Airway epithelial cell (primary cell): ENCODE results near the gene BMPR1A. TPM values are rescaled to one million over a fixed set of nuclear protein-coding genes. Genes with fewer than 3 reads are reported as not detected.

Experiments
- total RNA-seq: library from RNA; depleted of rRNA; stranded (reverse); fragments of >200 nt; gene quantifications from 2 replicates; pipeline ENCODE4 v1.2.3, GENCODE V29; 2015

The BMPR1A gene
- 19.2 and 29.3 TPM in 2 replicates for total RNA-seq

DNA sequence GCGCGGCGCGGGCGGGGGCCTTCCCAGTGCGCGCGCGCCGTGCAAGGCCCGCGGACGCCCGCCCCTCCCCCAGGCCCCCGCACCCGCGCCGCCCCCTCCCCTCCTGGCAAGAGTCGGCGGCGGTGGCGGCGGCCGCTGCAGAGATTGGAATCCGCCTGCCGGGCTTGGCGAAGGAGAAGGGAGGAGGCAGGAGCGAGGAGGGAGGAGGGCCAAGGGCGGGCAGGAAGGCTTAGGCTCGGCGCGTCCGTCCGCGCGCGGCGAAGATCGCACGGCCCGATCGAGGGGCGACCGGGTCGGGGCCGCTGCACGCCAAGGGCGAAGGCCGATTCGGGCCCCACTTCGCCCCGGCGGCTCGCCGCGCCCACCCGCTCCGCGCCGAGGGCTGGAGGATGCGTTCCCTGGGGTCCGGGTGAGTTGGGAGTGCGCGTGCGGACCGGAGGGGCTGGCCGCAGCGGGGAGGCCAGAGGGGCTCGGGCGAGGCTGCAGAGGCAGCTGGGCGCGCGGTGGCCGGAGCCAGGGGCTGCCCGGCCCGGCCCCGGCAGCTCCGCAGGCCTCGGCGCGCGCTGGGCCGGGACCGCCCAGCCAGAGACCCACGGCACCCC is at the start of gene BMPR1A:
Gene BMPR1A, plus strand, starts transcription at position 109 of the 602 bp plus-strand sequence. CDS start 119,400 bp downstream, outside the sequence.

DNA sequence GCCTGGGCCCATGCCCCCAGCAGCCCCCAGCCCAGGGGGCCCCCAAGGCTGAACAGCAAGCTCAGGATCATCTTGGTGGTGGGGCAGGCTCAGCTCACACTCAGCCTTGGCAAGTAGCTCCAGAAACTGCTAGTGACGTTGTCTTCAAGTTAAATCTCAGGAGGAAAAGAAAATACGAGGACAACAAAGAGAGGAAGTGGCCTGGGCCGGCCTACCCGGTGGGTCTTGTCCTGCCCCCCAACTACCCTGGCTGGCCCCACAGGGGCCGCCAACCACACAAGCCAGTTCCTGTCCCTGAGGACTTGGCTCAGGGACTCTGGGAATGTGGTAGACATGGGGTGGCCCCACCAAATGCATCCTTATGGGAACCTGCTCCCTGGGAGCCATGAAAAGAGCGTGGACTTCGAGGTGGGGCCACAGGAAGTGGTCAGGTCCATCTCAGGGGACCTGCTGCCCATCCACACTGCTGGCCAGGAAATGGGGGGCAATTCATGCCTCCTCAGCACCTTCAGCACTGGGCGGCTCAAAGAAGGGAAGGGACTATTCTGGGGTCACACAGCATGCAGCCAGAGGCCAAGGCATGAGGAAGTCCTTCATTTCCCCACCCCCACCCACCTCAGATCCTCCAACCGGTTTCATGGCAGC is 201.2 kb downstream of the BMPR1A start, which contains the start of gene MMRN2:
Gene MMRN2, minus strand, starts transcription at position 145 of the 645 bp plus-strand sequence. Its CDS starts 74 bp downstream, at position 71.

DNA sequence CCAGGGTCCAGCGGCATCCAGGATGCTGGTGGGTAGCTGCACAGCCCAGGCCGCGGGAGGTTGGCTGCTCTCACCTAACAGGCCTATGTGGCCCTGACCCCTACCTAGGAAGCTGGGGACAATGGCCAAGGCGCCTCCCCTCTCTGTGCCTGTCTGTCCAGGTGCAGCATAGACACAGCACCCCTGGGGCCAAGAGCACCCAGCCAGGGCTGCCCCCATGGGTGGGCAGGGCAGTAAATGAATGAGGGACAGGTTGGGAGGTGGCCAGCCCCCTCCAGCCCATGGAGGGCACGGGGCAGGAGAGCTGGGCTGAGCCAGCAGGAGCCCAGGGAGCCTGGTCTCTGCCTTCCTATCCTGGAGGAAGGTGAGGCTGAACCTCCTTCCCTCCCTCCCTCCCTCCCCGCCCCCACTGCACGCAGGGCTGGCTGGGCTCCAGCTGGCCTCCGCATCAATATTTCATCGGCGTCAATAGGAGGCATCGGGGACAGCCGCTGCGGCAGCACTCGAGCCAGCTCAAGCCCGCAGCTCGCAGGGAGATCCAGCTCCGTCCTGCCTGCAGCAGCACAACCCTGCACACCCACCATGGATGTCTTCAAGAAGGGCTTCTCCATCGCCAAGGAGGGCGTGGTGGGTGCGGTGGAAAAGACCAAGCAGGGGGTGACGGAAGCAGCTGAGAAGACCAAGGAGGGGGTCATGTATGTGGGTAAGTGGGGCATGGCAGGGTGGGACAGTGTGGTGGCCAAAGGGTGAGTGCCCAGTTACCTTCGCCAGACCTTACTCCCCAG is 201.9 kb downstream of the BMPR1A start, which contains the start of gene SNCG:
Gene SNCG, plus strand, starts transcription at position 484 of the 785 bp plus-strand sequence. Its CDS starts 99 bp downstream, at position 583.

DNA sequence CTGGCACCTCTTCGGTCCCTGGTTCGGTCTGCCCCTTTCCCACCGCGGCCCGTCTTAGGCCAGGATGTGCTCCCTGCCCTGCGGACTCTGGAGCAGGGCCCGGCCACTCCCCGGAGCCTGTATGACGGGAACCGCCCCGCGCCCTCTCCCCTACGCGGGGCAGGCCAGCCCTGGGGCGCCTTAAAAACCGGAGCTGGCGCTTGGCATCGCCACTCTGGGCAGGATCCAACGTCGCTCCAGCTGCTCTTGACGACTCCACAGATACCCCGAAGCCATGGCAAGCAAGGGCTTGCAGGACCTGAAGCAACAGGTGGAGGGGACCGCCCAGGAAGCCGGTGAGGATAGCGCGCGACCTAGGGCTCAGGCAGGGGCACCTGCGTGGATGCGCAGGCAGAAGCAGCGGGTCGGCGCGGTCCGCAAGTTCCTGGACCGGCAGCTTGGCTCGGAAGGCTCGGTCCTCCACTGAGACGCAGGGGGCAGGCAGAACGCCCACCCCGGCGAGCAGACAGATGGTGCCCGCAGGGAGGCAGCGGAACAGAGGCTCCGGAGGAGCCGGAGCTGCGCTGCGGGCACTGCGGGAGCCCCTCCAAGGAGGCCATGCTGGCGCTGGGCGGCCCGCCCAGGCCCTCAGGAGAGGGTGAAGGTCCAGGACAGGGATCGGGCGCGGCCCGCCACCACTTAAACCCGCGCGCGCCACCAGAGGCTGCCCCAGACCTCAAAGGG is 212.0 kb downstream of the BMPR1A start, which contains the start of gene ADIRF:
Gene ADIRF, plus strand, starts transcription at position 212 of the 723 bp plus-strand sequence. Its CDS starts 63 bp downstream, at position 275.

Other genes with a start within 250 kb of the BMPR1A start
- 18.1 and 24.8 TPM in 2 replicates for gene WAPL, start 234.8 kb upstream of the BMPR1A start, total RNA-seq
- not detected in 2 replicates for gene OPN4, start 102.1 kb upstream of the BMPR1A start, total RNA-seq
- not detected in 2 replicates for gene LDB3, start 88.1 kb upstream of the BMPR1A start, total RNA-seq
- gene MMRN2, start 201.0 kb downstream of the BMPR1A start, total RNA-seq: 4.8 and 6.8 TPM in 2 replicates
- 8.9 and 14.5 TPM in 2 replicates for gene SNCG, start 202.0 kb downstream of the BMPR1A start, total RNA-seq
- 47.0 and 63.1 TPM in 2 replicates for gene ADIRF, start 211.9 kb downstream of the BMPR1A start, total RNA-seq